Panc1 (cell line): Measurements from ENCODE around the gene DUOX1.

Experiments used
- CTCF ChIP-seq: fragments of 450-650 bp; IDR thresholded peaks from 2 replicates; pipeline ENCODE4 v1.5.1; 2017; ENCODE audit warnings: mild to moderate bottlenecking
- POLR2AphosphoS5 ChIP-seq: IDR thresholded peaks from 2 replicates; pipeline ENCODE4 v1.6.1; 2012; ENCODE audit warnings: mild to moderate bottlenecking, low read depth, low read length, moderate library complexity
- REST ChIP-seq, 2 experiments: IDR thresholded peaks; 2 replicates each; pipeline ENCODE4 v1.6.1; 2011 to 2012; ENCODE audit warnings: low read depth in 2 of 2, control low read depth in 1 of 2, low read length in 1 of 2, mild to moderate bottlenecking in 1 of 2, moderate library complexity in 1 of 2; ENCODE audit not compliant: insufficient read depth in 1 of 2
- SIN3A ChIP-seq: IDR thresholded peaks from 2 replicates; pipeline ENCODE4 v1.6.1; 2012; ENCODE audit warnings: low read depth, mild to moderate bottlenecking, low read length, moderate library complexity, borderline replicate concordance; ENCODE audit not compliant: insufficient read depth
- TCF7L2 ChIP-seq: IDR thresholded peaks from 2 replicates; pipeline ENCODE4 v1.6.1; 2011; ENCODE audit warnings: mild to moderate bottlenecking, low read depth, low read length, inconsistent platforms

GRCh38 chr15:45162771-45163507 is 33.1 kb downstream of the DUOX1 start:
- TF ChIP-seq CTCF (peak; percentile 94), REST (IDR thresholded peaks at IDR 0.05; ENCODE audit: insufficient read depth in 1 of 2, low read depth in 2 of 2, low read length in 1 of 2) (no peak), POLR2AphosphoS5 (0 out of 2 replicates have a peak, but pooled peaks have one; percentile 25), SIN3A (no peak), TCF7L2 (no peak)
